Hematopoietic multipotent progenitor cell treated with erythropoietin and hydrocortisone succinate and interleukin-3 and kit ligand, for 8 days (in vitro differentiated cells): ENCODE measurements around the gene SPNS1.
"Not testable (repeated sequence)": the region's sequence is repeated elsewhere in the genome, so short reads cannot be mapped to it uniquely, and the experiment has no call there.

Source experiments
- DNase-seq: peaks from one replicate; pipeline ENCODE4 v3.0.0-alpha.2; 2015

The SPNS1 gene, protein sequence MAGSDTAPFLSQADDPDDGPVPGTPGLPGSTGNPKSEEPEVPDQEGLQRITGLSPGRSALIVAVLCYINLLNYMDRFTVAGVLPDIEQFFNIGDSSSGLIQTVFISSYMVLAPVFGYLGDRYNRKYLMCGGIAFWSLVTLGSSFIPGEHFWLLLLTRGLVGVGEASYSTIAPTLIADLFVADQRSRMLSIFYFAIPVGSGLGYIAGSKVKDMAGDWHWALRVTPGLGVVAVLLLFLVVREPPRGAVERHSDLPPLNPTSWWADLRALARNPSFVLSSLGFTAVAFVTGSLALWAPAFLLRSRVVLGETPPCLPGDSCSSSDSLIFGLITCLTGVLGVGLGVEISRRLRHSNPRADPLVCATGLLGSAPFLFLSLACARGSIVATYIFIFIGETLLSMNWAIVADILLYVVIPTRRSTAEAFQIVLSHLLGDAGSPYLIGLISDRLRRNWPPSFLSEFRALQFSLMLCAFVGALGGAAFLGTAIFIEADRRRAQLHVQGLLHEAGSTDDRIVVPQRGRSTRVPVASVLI

DNA sequence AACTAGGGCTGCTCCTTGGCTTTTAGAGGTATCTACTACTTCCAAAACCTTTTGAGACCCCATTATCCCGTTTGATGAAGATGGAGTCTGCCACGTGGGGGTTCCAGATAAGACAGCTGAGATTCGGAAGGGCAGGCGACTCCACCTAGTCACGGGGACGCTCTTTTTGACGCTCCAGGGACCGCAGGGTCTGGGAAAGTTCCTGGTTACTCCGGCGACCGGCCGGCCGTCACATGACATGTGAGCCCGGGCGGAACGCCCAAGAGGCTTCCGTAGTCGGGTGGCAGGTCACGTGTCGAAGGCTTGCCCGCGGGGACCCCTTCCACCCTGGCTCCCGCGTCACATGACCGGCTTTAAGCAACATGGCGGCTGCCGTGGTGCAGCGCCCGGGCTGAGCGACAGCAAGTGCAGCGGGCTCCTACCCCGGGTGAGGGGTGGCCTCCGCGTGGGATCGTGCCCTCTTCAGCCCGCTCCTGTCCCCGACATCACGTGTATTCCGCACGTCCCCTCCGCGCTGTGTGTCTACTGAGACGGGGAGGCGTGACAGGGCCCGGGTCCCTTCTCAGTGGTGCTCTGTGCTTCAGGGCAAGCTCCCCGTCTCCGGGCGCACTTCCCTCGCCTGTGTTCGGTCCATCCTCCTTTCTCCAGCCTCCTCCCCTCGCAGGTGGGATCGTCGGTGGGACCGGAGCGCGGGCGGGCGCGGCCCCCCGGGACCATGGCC is at the start of gene SPNS1:
TSS of gene SPNS1 (plus strand) at position 342 of the 721 bp plus-strand sequence. CDS start at position 716, 374 bp downstream.
- DNase-seq, result peak; percentile 96

DNA sequence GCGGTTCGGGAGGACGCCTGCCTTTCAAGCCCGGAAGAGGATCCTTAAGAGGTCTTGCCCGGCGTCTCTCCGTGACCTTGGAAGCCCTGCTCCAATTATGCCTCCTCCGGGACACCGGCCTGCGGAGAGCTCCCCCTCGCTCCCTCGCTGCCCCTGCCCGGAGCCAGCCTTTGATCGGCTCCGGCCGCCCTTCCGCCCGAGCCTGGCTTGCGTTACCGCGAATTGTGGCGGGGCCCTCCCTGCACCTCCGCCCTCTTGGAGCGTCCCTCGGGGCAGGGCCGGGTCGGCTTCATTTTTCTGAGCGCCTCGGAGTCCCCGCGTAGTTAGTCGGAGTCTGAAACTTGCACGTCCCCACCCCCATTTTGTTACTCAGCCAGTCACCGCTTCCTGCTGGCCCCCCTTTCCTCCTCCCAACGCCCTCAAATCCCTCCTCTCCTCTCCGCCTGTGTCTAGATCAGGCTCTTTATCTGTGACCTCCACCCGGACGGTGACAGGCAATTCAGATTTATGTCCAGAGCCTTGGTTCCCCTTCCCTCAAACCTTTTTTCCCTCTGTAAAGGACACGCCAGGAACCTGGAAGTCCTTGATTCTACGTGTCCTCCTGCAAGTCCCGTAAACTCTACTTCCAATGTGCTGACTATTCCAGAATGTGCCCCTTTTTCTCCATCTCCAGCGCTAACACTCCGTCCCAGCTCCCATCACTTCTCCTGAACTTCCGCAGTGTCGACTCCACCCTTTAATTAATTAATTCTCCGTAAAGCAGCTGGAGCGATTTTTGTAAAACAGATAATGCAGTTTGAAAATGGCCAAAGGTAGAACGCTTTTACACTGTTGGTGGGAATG is 49.0 kb upstream of the SPNS1 start:
- peak; percentile 87 for DNase-seq

- not testable (repeated sequence) for DNase-seq
These were observed 48.3 kb upstream of the SPNS1 start for GRCh38 chr16:28926284-28926683.

DNA sequence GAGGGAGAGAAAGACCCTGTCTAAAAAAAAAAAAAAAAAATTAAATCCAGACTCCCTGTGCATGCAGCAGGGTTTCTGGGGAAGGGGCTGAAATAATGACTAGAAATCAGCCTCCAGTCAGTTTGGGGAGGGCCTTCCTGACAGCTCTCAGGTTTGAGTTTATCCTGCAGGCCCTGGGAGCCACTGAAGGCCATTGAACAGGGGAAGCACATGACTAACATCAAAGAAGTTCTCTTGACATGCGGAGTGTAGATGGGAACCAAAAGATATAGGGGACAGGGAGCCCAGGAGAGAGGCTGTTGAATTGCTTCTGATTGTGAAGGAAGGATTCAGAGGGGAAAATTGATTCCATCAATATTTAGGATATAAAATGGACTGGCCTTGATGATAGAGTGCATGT is 46.8 kb upstream of the SPNS1 start:
- no peak for DNase-seq

DNA sequence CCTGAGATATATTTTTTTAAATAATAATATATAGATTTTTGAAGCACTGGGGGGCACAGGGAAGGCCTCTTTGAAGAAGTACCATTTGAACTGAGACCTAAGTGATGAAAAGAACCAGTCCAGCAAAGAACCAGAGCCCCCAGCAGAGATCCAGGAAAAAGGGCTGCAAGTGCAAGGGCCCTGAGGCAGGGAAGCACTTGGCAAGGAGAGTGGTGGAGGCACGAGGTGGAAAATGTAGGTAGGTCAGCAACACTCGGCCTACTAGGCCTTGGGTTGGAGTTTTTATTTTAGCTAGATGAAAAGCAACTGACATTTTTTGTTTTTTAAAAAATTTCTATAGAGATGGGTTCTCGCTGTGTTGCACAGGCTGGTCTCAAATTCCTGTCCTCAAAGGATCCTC is 44.4 kb upstream of the SPNS1 start:
- DNase-seq, result no peak

DNA sequence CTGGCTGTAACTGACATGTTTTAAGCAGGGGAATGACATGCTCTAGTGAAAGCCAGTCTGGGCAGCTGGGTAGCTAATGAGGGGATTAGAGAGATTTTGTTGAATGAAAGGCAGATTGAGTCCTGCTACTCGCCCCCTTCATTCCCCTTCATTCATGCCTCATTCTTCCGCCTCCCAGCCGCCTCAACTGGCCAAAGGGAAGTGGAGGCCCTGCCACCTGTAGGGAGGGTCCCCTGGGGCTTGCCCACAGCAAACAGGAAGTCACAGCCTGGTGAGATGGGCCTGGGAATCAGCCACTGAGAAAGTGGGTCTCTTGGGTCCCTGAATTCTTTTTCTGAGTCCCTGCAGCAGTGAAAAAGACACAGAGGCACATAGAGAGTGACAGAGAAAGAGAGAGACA is 43.9 kb upstream of the SPNS1 start:
- no peak for DNase-seq

DNA sequence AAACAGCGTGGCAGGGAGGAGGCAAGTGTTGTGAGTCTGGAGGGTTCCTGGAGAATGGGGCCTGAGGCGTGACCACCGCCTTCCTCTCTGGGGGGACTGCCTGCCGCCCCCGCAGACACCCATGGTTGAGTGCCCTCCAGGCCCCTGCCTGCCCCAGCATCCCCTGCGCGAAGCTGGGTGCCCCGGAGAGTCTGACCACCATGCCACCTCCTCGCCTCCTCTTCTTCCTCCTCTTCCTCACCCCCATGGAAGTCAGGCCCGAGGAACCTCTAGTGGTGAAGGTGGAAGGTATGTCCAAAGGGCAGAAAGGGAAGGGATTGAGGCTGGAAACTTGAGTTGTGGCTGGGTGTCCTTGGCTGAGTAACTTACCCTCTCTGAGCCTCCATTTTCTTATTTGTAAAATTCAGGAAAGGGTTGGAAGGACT is 42.8 kb upstream of the SPNS1 start, which contains the start of gene CD19:
TSS of gene CD19 (plus strand) at position 171 of the 425 bp plus-strand sequence. CDS start at position 201, 30 bp downstream.
- no peak for DNase-seq

DNA sequence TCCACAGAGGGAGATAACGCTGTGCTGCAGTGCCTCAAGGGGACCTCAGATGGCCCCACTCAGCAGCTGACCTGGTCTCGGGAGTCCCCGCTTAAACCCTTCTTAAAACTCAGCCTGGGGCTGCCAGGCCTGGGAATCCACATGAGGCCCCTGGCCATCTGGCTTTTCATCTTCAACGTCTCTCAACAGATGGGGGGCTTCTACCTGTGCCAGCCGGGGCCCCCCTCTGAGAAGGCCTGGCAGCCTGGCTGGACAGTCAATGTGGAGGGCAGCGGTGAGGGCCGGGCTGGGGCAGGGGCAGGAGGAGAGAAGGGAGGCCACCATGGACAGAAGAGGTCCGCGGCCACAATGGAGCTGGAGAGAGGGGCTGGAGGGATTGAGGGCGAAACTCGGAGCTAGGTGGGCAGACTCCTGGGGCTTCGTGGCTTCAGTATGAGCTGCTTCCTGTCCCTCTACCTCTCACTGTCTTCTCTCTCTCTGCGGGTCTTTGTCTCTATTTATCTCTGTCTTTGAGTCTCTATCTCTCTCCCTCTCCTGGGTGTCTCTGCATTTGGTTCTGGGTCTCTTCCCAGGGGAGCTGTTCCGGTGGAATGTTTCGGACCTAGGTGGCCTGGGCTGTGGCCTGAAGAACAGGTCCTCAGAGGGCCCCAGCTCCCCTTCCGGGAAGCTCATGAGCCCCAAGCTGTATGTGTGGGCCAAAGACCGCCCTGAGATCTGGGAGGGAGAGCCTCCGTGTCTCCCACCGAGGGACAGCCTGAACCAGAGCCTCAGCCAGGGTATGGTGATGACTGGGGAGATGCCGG is 42.0 kb upstream of the SPNS1 start:
- no peak for DNase-seq

- DNase-seq, result no peak
These were observed 41.4 kb upstream of the SPNS1 start for GRCh38 chr16:28933171-28933570.

DNA sequence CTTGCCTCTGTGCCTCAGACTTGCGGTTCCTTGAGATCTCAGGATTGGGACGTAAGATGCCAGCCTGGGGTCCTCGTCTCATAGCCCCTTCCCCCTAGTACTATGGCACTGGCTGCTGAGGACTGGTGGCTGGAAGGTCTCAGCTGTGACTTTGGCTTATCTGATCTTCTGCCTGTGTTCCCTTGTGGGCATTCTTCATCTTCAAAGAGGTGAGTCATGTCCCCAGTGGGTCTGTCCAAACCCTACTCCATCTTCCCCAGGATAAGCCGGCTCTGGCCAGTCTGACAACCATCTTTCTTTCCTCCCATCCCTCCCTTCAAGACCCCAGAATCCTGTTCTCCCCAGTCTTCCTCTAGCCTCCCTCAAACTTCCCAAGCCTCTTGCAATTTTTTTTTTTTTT is 39.2 kb upstream of the SPNS1 start:
- no peak for DNase-seq

- DNase-seq, result peak; percentile 91
These were observed 38.4 kb upstream of the SPNS1 start for GRCh38 chr16:28935924-28936783.

DNA sequence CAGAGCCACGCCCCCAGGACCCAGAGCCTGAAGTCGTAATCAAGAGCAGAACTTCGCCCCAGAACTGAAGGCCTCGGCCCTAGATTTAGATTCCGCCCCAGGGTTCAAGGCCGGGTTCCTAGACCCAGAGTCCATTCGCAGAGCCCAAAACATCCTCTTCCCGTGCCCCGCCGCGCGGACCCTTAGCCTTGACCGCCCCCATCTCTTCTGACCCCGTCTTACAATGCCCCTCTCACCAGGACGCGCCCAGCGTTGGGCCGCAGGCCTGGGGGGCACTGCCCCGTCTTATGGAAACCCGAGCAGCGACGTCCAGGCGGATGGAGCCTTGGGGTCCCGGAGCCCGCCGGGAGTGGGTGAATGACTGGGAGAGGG is 37.8 kb upstream of the SPNS1 start:
- no peak for DNase-seq

GRCh38 chr16:28937222-28937876 is 37.2 kb upstream of the SPNS1 start:
- no peak for DNase-seq

DNA sequence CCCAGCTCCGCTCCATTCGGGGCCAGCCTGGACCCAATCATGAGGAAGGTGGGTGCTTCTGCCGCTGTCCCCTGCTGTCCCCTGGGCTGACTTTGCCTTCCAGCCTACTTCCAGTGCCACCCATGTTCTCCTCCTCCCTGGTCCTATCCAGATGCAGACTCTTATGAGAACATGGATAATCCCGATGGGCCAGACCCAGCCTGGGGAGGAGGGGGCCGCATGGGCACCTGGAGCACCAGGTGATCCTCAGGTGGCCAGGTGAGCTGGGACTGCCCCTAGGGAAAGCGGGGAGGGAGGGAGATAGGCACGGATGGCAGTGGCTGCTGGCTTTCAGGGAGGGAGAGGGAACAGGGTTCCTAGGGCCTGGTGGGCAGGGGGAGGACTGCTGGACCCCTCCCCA is 35.9 kb upstream of the SPNS1 start:
- no peak for DNase-seq

GRCh38 chr16:28939825-28940224 is 34.8 kb upstream of the SPNS1 start:
- not testable (repeated sequence) for DNase-seq

GRCh38 chr16:28943281-28943680 is 31.3 kb upstream of the SPNS1 start:
- no peak for DNase-seq

DNA sequence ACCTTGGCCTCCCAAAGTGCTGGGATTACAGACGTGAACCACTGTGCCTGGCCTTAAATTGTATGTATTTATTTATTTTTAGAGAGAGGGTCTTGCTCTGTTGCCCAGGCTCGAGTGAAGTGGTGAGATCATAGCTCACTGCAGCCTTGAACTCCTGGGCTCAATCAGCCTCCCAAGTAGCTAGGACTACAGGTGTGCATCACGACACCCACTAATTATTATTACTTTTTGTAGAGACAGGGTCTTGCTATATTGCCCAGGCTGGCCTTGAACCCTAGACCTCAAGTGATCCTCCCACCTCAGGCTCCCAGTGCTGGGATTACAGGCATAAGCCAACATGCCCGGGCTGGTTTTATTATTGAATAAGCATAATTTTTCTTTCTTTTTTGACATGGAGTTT is 27.9 kb upstream of the SPNS1 start:
- no peak for DNase-seq

GRCh38 chr16:28950648-28951409 is 23.7 kb upstream of the SPNS1 start, which contains the start of gene NFATC2IP:
Gene NFATC2IP (plus strand): TSS chr16:28950937. CDS start chr16:28951012, 75 bp downstream.
- DNase-seq, result peak; percentile 100

- DNase-seq, result peak; percentile 57
These were observed 23.1 kb upstream of the SPNS1 start for GRCh38 chr16:28951410-28951943.
